Hematopoietic multipotent progenitor cell treated with erythropoietin and hydrocortisone succinate and interleukin-3 and kit ligand, for 4 days (in vitro differentiated cells): ENCODE measurements around the gene SNRPA.
A peak's percentile ranks its signal among the peaks of the same experiment; 100 is the strongest.
"Not testable (repeated sequence)": the region's sequence is repeated elsewhere in the genome, so short reads cannot be mapped to it uniquely, and the experiment has no call there.

Experiments
- DNase-seq: peaks from one replicate; pipeline ENCODE4 v3.0.0-alpha.2; 2015

SNRPA gene

GRCh38 chr19:40777937-40778705 is 27.1 kb downstream of the SNRPA start, which contains the start of gene RAB4B:
RAB4B (plus strand) TSS chr19:40778247; CDS start chr19:40778376, 129 bp downstream.
- peak; percentile 100 for DNase-seq

- peak; percentile 46 for DNase-seq
These were observed 27.8 kb downstream of the SNRPA start for GRCh38 chr19:40778706-40779284.

- DNase-seq, result no peak
These were observed 29.6 kb downstream of the SNRPA start for GRCh38 chr19:40780582-40780981.

GRCh38 chr19:40781140-40781539 is 30.1 kb downstream of the SNRPA start:
- no peak for DNase-seq

GRCh38 chr19:40783711-40784110 is 32.7 kb downstream of the SNRPA start:
- DNase-seq, result no peak

- not testable (repeated sequence) for DNase-seq
These were observed 33.1 kb downstream of the SNRPA start for GRCh38 chr19:40784146-40784545.

GRCh38 chr19:40785526-40785925 is 34.5 kb downstream of the SNRPA start:
- no peak for DNase-seq

GRCh38 chr19:40786060-40787037 is 35.3 kb downstream of the SNRPA start:
- DNase-seq, result no peak

GRCh38 chr19:40791349-40791748 is 40.3 kb downstream of the SNRPA start:
- DNase-seq, result no peak

GRCh38 chr19:40791996-40792395 is 41.0 kb downstream of the SNRPA start:
- DNase-seq, result no peak

GRCh38 chr19:40797166-40797962 is 46.4 kb downstream of the SNRPA start:
- no peak for DNase-seq

- DNase-seq, result peak; percentile 96
These were observed 47.1 kb downstream of the SNRPA start for GRCh38 chr19:40797963-40798682.

- peak; percentile 100 for DNase-seq
These were observed 47.9 kb downstream of the SNRPA start, which contains the start of gene EGLN2 for GRCh38 chr19:40798683-40799557. EGLN2 (plus strand) TSS chr19:40799191; CDS start chr19:40800573, 1,382 bp downstream.

GRCh38 chr19:40799558-40800338 is 48.7 kb downstream of the SNRPA start:
- peak; percentile 69 for DNase-seq

- DNase-seq, result no peak
These were observed 49.5 kb downstream of the SNRPA start for GRCh38 chr19:40800339-40800996.

GRCh38 chr19:40800997-40801377 is 50.0 kb downstream of the SNRPA start:
- no peak for DNase-seq

- DNase-seq, result peak; percentile 47
These were observed 50.7 kb downstream of the SNRPA start for GRCh38 chr19:40801426-40802299.
